ENCODE measurements around the gene YTHDF1. TPM values are rescaled to one million over a fixed set of nuclear protein-coding genes. Genes with fewer than 3 reads are reported as not detected.

The YTHDF1 gene
- total RNA-seq, 1 experiment from 2014 or later, result 42.6 TPM

- Histone ChIP-seq H3K27me3 (ENCODE audit: insufficient read depth, low read depth) (peaks cover 72% of the 10 kb centered on the region), H3K27ac (no peak overlapping the region)
Observed at GRCh38 chr20:63176427-63177133, 39.4 kb downstream of the YTHDF1 start.

GRCh38 chr20:63176034-63176426 lies 39.9 kb downstream of the YTHDF1 start:
- H3K4me3 ChIP-seq, result no peak overlapping the region
- no peaks in the 10 kb centered on the region for H3F3A ChIP-seq (ENCODE audit: insufficient read depth, low read depth)
- no peaks in the 10 kb centered on the region; the same call in 1 of the 2 replicates for H4K20me1 ChIP-seq (ENCODE audit: insufficient read depth)
- no peak for TF ChIP-seq EZH2 (IDR thresholded peaks at IDR 0.05; ENCODE audit: low read depth)
- TF ChIP-seq CTCF (conservative IDR thresholded peaks at IDR 0.05), result no peak
- no peaks in the 10 kb centered on the region for H3K79me2 ChIP-seq (ENCODE audit: low read depth)
- no peaks in the 10 kb centered on the region for H3K9me3 ChIP-seq (ENCODE audit: insufficient read depth, low read depth)
- intact Hi-C loops (cut with micrococcal nuclease; ENCODE audit: unreplicated experiment), result no loop called here
- no peaks in the 10 kb centered on the region for H3K4me1 ChIP-seq (replicated peaks; ENCODE audit: insufficient read depth)
- no TSS peak for BruUV-seq (replicated peaks)
- CTCF ChIA-PET, result no interaction called here
- H3K9me2 ChIP-seq (ENCODE audit: insufficient read depth), result no peaks in the 10 kb centered on the region
- no peak for DNase-seq
- POLR2A ChIA-PET (ENCODE audit: unreplicated experiment), result no interaction called here
- no peaks in the 10 kb centered on the region for H3K36me3 ChIP-seq (ENCODE audit: low read depth)
- H3K27me3 ChIP-seq (ENCODE audit: insufficient read depth, low read depth), result peaks cover 72% of the 10 kb centered on the region
- H3K27ac ChIP-seq, result no peak overlapping the region
- no peak overlapping the region for H3K4me2 ChIP-seq
- no peak overlapping the region for H2AFZ ChIP-seq

More at GRCh38 chr20:63176427-63177133, 39.4 kb downstream of the YTHDF1 start:
- Histone ChIP-seq H3K36me3 (ENCODE audit: low read depth) (no peaks in the 10 kb centered on the region), H3K79me2 (ENCODE audit: low read depth) (no peaks in the 10 kb centered on the region), H3K9me2 (ENCODE audit: insufficient read depth) (no peaks in the 10 kb centered on the region), H4K20me1 (ENCODE audit: insufficient read depth) (no peaks in the 10 kb centered on the region; the same call in 1 of the 2 replicates), H3K4me1 (replicated peaks; ENCODE audit: insufficient read depth) (no peaks in the 10 kb centered on the region), H3K4me2 (no peak overlapping the region), H3K9me3 (ENCODE audit: insufficient read depth, low read depth) (no peaks in the 10 kb centered on the region), H3K4me3 (no peak overlapping the region), H2AFZ (no peak overlapping the region), H3F3A (ENCODE audit: insufficient read depth, low read depth) (no peaks in the 10 kb centered on the region)
- ChIA-PET POLR2A (ENCODE audit: unreplicated experiment) (no interaction called here), CTCF (no interaction called here)
- intact Hi-C loops (cut with micrococcal nuclease; ENCODE audit: unreplicated experiment), result no loop called here
- no TSS peak for BruUV-seq (replicated peaks)
- no peak for DNase-seq
- TF ChIP-seq CTCF (conservative IDR thresholded peaks at IDR 0.05), result no peak
- no peak for TF ChIP-seq EZH2 (IDR thresholded peaks at IDR 0.05; ENCODE audit: low read depth)

GRCh38 chr20:63175038-63175895 lies 40.7 kb downstream of the YTHDF1 start:
- H3K27me3 ChIP-seq (ENCODE audit: insufficient read depth, low read depth), result peaks cover 73% of the 10 kb centered on the region
- BruUV-seq (replicated peaks), result no TSS peak
- POLR2A ChIA-PET (ENCODE audit: unreplicated experiment), result no interaction called here

More at GRCh38 chr20:63175038-63175895, 40.7 kb downstream of the YTHDF1 start:
- CTCF ChIA-PET, result no interaction called here
- H3K27ac ChIP-seq, result no peak overlapping the region
- no peak for TF ChIP-seq EZH2 (IDR thresholded peaks at IDR 0.05; ENCODE audit: low read depth)
- TF ChIP-seq CTCF (conservative IDR thresholded peaks at IDR 0.05), result no peak
- no peak overlapping the region for H2AFZ ChIP-seq
- H3K9me2 ChIP-seq (ENCODE audit: insufficient read depth), result no peaks in the 10 kb centered on the region
- intact Hi-C loops (cut with micrococcal nuclease; ENCODE audit: unreplicated experiment), result no loop called here
- H3K4me1 ChIP-seq (replicated peaks; ENCODE audit: insufficient read depth), result no peaks in the 10 kb centered on the region
- no peaks in the 10 kb centered on the region for H3K9me3 ChIP-seq (ENCODE audit: insufficient read depth, low read depth)
- H4K20me1 ChIP-seq (ENCODE audit: insufficient read depth), result peaks cover 6% of the 10 kb centered on the region; the same call in 1 of the 2 replicates
- DNase-seq, result no peak
- no peaks in the 10 kb centered on the region for H3K79me2 ChIP-seq (ENCODE audit: low read depth)
- H3K4me3 ChIP-seq, result no peak overlapping the region
- no peaks in the 10 kb centered on the region for H3K36me3 ChIP-seq (ENCODE audit: low read depth)
- H3F3A ChIP-seq (ENCODE audit: insufficient read depth, low read depth), result no peaks in the 10 kb centered on the region
- H3K4me2 ChIP-seq, result no peak overlapping the region
